NCI-H2029 (cell line): ENCODE measurements around the gene PTPRN2.
"Not testable (repeated sequence)": the region's sequence is repeated elsewhere in the genome, so short reads cannot be mapped to it uniquely, and the experiment has no call there.

Experiments
- DNase-seq: peaks from one replicate; lab custom pipeline; 2025; lab: John Stamatoyannopoulos, UW

PTPRN2 gene

DNA sequence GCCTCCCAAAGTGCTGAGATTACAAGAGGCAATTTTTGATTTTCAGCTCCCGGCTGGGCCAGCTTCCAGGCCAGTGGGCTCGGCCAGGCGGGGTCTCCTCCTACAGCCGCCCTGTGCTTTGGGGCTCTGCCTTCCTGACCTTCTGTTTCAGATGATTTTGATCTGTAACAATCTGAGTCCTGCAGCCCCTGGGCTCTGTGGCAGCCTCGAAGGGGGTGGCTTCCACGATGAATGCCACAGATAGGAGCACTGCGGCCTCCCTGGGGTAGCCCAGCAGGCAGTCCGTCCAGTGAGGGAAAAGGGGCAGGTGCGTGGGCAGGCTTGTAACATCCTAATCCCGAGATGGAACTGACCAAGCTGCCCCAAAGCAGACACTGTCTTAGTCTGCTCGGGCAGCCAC lies 1073.3 kb downstream of the PTPRN2 start:
- DNase-seq = no peak

DNA sequence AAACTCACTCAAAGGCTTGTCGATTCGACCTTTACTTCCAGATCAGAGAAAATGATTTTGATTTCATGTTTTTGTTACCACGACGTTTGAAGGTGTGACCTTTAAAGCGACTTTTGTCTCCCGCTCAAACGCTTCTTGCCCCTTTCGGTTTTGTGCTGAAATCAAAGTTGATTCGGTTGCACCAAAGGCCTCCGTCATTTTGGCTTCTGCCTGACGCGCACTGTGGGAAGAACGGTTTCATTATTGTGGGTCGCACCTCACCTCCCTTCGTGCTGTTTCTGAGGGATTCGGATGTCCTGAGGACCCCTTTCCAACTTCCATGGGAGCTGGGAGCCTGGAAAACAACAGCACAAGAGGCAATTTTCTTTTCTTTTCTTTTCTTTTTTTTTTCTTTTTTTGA lies 1073.9 kb downstream of the PTPRN2 start:
- no peak for DNase-seq

DNA sequence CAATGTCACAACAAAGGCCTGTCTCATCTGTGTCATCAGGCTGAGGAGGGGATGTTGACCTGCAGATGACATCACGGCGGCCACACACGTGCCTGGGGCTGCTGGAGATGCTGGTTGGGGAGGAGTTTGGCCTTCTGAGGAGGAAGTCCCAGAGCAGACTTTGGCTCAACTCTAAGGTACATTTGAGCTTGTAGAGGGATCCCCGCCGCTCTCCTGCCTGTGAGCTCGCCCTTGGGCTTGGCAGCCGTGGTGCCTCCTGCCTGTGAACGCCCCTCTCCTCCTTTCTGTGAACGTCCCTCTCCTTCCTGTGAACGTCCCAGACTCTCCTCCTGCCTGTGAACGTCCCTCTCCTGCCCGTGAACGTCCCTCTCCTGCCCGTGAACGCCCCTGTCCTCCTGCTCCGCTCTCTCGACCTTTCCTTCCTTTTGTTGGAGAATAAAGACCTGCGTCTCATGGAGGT lies 1074.4 kb downstream of the PTPRN2 start:
- DNase-seq = peak; percentile 26

DNA sequence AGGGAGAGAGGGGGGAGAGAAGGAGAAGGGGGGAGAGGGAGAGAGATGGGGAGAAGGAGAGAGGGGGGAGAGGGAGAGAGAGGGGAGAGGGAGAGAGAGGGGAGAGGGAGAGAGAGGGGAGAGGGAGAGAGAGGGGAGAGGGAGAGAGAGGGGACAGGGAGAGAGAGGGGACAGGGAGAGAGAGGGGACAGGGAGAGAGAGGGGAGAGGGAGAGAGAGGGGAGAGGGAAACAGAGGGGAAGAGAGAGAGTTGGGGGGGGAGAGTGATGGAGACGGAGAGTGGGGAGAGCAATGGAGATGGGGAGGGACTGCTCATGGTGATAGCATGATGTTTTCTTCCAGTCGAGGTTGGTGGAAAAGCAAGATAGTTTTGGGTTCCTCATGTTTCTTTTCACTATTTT lies 1078.4 kb downstream of the PTPRN2 start:
- no peak for DNase-seq

DNA sequence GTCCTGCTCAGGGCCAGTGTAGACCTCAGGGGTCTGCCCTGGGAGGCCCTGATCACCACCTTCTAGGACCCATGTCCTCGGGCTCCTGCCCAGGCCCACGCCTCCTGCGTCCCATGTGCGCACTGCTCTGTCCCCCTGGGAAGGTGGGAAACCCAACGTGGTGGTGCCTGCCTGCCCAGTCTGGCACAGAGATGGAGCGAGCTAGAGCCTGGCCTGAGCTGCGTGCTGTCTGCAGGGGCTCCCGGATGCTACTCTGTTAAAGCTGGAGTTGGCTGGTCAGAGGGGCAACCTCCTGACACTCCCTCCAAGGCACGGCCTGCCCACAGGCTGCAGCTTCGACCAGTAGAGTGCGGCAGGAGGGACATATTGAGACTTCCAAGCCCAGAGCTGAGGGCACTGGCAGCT lies 1079.1 kb downstream of the PTPRN2 start:
- DNase-seq = no peak

DNA sequence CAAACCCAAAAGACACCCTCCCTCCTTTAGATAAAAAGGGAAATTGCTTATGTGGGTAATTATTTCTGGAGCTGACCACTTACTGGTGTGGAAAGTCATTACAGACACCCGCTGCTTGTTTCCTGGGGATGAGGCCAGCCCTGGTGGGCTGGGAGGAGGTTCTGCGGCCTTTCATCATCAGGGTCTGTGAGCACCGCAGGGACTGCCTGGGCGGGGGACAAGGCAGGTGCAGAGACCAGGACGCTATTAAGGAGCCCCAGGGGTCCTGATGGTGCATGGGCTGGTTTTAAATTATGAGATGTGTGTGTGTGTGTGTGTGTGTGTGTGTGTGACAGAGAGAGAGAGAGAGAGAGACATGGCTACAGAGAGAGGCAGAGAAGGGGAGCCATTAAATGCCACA lies 1079.6 kb downstream of the PTPRN2 start:
- no peak for DNase-seq

DNA sequence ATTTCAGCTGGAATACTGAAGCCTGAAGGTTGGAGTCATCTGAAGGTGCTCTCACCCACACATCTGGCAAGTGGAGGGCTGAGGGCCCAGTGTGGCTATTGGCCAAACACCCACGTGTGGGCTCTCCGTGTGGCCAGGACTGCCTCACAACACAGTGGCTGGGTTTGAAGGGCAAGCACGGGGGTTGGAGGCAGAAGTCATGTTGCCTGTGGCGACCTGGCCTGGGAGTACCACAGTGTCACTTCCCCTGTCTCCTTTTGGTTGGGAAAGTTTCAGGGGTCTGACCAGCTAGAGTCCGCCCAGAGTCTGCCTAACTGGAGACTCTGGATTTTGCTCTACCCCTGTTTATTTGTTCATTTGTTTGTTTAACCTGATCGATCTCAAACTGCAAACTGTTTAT lies 1081.4 kb downstream of the PTPRN2 start:
- no peak for DNase-seq

DNA sequence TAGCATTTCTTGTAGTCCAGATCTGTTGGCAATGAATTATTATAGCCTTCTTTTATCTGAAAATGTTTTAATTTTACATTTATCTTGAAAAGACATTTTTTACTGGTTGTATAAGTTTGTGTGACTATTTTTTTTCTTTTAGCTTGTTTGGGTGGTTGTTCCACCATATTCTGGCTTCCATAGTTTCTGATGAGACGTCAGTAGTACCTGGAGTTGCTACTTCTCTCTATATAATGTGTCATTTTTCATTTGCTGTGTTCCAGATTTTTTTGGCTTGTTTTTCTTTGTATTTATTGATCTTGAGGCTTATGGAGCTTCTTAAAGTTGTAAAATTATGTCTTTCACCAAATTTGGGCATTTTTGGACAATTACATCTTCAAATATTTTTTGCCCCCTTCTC lies 1082.0 kb downstream of the PTPRN2 start:
- no peak for DNase-seq

DNA sequence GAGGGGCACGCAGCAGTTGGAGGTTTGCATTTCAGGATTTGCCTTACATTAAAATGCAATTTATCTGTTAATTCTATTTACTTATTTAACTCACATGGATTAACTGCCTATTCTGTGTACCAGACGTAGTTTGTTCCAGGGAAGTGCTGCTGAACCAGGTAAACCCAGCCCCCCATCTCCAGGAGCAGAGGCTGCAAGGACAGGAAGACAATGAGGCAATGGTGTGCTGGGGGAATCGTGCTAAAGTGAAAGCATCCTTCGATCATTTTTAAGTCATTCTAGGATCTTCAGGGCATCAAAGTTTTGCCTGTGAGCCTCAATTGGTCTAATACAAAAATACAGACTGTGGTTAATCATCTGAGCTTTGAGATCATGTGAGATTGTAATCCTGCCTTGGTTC lies 1084.4 kb downstream of the PTPRN2 start:
- no peak for DNase-seq

DNA sequence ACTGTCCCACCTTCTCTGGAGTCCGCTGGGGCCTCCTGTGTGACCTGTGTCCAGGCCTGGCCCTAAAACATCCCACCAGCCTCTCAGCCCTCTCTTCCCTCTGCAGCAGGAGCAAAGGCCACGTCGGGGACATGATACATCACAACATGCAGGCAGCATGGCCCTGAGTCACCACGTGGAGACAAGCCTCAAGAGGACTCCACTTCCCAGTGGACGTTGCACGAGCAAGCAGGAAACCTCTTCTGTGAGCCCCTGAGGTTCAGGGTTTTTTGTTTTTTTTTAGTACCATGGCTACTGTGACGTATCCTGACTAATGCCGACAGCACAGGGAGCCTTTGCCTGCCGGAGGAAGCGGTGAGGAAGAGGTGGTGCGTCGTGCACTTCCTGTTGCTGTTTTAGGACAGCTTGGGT lies 1084.9 kb downstream of the PTPRN2 start:
- DNase-seq = no peak

DNA sequence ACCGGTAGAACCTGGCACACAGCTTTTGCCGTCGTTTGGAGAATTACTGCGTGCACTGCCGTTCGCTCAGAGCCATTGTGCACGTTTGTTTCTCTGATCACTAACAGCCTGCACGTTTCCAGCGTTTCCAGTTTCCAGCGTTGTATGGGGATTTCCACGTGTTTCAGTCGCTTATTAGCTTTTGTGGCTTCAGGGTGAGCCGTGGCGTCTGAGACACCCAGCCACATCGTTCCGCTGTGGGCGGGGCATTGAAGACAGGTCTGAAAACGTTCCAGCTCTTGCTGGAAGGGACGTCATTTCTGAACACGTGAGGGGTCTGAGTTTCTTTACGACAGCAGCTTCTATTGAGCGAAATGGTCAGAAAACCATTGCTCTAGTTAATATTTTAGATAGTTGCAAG lies 1086.0 kb downstream of the PTPRN2 start:
- no peak for DNase-seq

DNA sequence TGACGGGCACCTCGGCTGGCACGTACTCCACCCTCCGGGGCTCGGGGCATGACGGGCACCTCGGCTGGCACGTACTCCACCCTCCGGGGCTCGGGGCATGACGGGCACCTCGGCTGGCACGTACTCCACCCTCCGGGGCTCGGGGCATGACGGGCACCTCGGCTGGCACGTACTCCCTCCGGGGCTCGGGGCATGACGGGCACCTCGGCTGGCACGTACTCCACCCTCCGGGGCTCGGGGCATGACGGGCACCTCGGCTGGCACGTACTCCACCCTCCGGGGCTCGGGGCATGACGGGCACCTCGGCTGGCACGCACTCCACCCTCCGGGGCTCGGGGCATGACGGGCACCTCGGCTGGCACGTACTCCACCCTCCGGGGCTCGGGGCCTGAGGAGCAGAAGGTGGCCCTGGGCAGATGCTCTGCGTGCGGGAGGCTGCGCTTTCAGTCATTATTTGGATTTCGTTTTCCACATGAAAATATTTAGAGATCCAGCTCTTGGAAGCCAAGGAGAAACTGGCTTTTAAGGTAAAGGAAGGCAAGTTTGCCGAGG lies 1086.6 kb downstream of the PTPRN2 start:
- not testable (repeated sequence) for DNase-seq

DNA sequence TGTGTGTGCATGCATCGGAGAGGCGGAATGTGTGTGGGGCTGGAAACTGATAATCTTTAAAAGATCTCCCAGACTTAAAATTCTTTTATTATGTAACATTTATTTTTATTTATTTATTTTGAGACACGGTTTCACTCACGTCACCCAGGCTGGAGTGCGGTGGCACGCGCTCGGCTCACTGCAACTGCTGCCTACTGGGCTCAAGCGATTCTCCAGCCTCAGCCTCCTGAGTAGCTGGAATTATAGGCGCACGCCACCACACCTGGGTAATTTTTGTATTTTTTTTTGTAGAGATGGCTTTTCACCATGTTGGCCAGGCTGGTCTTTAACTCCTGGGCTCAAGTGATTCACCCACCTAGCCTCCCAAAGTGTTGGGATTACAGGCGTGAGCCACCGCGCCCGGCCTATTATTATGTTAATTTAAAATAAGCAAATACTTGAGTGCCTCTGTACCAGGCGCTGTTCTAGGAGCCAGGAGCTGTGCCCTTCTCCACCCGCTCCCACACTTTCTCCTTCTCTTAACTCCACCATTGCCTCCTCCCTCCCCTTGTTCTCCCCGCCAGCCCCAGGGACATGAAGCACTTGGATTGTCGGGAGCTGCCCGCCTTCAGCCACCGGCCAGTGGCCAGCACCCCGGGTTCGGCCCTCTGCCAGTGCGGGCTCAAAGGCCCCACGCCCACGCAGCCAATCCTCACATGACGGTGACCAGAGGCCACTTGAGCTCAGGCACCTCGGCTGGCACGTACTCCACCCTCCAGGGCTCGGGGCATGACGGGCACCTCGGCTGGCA lies 1087.3 kb downstream of the PTPRN2 start:
- DNase-seq = no peak

DNA sequence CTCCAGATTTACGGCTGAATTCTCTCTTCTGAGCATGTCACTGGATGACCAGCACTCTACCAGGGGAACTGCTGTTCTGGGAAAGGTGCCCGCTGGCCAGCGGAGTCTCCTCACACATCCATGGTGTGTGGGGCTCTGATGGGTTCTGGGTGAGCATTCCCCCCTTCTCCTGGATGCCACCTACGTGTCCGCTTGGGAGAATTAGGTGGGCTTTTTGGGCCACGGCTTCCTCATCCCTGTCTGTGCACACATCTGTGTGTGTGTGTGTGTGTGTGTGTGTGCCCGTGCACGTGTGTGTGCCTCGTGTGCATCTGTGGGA lies 1087.8 kb downstream of the PTPRN2 start:
- no peak for DNase-seq

DNA sequence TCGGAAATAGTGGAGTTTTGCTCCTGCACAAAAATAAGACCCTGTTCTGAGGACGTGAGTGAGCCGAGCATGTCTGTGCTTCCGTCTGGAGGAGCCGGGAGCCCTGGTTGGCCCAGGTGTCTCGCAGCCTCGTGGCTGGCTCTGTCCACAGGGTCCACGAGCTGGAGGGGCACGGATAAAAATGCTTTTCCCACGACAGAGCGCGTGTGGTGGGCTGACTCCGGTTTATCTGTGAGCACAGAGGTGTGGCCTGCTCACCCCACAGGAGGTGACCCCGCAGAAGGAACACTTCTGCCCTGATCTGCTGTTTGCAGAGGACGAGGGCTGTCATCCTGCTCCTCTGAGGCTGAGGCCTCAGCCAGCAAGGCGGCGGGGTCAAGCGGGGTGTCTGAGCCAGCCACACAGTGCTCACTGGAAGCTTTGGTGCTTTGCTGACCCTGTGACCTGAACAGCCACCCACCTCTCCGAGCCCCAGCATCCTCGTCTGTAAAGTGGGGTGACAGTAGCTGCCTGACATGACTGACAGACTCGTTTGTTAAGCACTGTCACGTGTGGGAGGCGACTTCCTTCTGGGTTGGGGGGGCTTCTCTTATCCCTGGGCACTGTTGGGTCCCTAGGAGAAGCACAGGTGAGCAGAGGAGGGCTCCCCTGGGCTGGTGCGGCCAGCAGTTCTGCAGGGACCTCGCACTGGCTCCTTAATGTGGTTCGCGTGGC lies 1088.3 kb downstream of the PTPRN2 start:
- no peak for DNase-seq

DNA sequence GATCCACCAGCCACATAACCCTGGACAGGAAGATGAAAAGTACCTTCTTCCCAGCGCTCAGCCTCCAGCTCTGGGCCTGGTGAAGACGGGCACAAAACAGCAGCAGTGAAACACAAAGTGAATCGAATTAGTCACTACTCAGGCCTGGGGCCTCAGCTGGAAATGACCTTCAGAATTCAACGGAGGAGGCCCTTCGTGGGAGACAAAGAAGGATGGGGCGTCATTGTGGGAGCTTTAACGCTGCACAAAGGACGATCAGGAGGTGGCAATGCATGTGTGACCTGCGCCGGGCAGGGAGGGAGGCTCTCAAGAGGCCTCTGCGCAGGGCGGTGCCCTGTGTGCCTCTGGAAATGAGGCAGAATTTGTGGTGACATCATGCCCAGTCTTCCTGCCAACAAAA lies 1089.0 kb downstream of the PTPRN2 start:
- no peak for DNase-seq

DNA sequence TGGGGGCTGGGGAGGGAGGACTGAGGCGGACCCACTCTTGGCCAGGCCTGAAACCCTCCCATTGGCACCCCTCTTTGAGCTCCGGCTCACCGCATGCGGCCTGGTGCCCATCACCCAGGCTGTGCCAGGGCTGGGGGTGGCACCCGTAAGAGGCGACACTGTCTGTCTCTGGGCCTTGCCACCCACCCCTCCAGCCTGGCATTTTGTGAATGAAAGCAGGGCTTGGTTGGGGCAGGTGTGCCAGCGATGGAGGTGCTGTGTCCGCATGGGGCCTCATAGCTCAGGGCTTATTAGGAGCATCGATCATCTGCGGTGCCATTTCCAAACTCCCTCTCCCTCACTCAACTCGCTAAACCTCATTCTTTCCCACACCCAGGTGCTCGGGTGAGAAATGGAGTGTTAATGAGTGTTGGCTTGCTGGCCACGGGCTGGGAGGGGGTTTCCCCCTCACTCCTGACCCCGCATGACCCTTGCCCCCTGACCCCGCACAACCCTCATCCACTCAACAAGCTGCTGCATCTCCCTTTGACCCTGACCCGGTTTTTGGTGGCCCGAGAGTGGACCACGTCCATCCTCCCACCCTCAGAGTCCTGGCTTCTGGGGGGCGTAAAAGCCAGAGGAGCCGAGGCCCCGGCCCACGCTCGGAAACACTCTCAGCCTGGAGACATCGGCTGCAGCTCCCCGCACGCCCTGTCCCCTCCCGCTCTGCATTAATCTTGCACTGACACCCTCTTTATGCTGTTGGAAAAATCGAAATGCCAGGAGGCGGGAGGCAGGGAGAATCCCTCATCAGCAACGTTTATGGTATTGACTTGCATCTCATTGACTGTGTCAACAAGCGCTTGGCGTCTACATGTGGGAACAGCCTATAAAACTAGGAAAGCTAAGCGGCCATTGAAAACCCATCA lies 1089.6 kb downstream of the PTPRN2 start:
- no peak for DNase-seq

DNA sequence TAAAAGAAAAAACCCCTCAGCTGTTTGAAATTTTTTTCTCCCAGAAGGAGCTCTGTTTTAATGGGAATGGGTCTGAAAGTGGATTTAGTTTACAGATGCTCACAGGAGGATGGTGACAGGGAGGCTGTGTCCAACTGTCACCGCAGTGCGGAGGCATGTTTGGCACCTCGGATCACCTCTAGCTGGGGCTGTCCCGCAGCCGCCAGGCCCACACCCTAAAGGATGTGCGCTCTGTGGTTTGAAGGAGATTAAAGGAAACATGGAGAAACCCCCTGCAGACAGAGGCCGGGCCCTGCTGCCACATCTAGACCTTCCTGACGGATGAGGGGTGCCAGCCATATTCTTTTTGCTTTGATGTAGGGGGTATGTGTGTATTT lies 1090.3 kb downstream of the PTPRN2 start:
- no peak for DNase-seq

DNA sequence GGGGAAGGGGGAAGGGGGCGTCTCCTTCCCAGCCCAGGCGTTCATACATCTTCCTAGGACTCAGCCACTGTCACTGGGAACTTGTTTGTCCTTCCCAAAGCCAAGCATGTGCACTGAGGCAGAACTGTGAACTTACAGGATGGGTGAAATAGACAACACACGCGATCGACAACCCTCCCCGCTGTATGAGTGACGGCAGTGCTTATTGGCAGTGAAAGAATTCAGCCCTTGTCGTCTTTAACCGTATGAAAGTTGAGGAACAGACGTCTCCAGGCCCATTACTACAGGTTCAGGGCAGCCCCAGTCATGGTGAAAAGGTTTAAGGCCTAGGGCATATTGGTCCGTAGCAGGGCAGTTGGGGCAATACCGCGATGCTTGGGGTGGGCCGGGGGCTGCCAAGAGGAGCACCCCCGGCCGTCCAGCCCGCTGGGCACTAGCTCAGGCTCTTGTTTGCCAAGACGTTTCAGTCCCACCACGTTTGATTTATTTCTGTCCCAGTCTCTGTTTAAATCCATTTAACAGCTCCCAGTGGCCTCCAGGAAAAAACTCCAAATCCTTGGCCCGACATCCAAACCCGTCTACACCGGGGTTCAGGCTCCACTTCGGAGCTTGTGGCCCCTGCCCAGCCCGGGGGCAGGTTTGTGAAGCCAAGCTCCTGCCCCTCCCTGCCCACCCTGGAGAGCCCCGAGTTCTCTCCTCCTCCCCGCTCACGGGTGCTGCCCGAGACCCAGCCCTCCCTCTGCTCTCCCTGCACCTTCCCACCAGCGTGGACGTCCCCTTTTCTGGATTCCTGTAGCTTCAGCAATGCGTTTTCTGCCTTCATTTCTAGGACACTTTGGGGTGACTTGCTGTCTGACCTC lies 1091.0 kb downstream of the PTPRN2 start:
- no peak for DNase-seq

DNA sequence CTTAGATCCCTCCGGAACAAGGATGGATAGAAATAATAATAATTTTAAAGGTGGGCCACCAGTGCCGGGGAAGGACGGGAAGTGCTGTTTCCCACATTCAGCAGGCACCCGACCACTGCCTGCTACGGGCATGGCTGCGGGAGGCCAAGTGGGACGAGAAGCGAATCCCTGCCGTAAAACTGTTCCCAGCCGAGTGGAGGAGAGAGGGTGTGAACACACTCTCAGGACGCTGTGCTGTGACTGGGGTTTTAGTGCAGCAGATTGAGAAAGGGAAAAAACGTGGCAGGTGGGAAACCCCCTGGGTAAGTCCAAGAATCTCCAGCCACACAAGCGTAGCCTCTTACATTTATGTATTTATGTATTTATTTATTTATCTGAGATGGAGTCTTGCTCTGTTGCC lies 1092.0 kb downstream of the PTPRN2 start:
- DNase-seq = no peak

DNA sequence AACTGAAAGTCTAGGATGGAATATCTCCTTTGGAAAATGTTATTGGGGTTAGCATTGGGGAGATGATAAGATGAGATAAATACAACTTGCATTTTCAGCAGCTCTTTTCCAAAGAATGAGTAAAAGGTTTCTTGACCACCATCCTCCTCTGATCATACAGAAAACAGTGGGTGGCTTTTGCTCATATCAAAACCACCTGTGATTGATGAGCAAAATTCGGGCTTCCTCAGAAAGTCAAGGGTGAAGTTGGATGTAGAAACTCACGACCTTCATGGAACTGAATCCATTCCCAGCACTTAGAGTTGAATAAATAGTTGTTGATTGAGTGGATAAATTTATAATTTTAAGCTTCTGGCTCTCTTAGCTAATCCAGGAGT lies 1092.5 kb downstream of the PTPRN2 start:
- no peak for DNase-seq
